NB4 (cell line): ENCODE data around the gene RIPOR3.

Experiments
- CTCF ChIP-seq: IDR thresholded peaks from one replicate; pipeline ENCODE4 v1.5.1; 2012; ENCODE audit warnings: low read depth, low read length
- MYC ChIP-seq: IDR thresholded peaks from 2 replicates; pipeline ENCODE4 v1.6.1; 2011; ENCODE audit warnings: low read depth, low read length
- POLR2A ChIP-seq: IDR thresholded peaks from 2 replicates; pipeline ENCODE4 v1.6.1; 2011; ENCODE audit warnings: mild to moderate bottlenecking; ENCODE audit not compliant: insufficient read length; ENCODE audit errors: extremely low read depth
- TF ChIP-seq, protein P1 (sequence below): IDR thresholded peaks from 2 replicates; pipeline ENCODE4 v1.6.1; 2011; ENCODE audit warnings: low read depth, low read length

DNA sequence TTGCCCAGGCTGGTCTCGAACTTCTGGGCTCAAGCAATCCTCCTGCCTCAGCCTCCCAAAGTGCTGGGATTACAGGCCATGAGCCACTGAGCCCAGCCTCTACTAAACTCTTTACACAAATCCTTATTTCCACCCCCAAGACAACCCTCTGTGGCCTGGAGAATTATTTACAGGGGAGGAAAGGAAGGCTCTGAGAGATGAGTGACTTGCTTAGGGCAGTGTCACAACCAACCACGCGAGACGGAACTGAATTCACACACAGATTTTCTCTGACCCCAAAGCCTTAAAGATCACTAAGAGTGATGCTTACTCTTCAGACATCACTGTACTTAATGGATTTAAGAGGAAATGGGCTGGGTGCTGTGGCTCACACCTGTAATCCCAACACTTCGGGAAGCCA is 86.2 kb downstream of the RIPOR3 start:
- no peak for TF ChIP-seq CTCF
- TF ChIP-seq POLR2A: no peak
- TF ChIP-seq, protein P1, sequence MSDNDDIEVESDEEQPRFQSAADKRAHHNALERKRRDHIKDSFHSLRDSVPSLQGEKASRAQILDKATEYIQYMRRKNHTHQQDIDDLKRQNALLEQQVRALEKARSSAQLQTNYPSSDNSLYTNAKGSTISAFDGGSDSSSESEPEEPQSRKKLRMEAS: no peak
- TF ChIP-seq MYC: no peak
